Stimulated activated CD8-positive, alpha-beta memory T cell treated with anti-CD3 and anti-CD28 coated beads, Interleukin-12 subunit alpha, Interleukin-12 subunit beta, amount 100 ng/mL, for 24 hours (primary cell): ENCODE measurements around the gene IQUB.
"Not testable (repeated sequence)": the region's sequence is repeated elsewhere in the genome, so short reads cannot be mapped to it uniquely, and the experiment has no call there.

ENCODE experiments used
- DNase-seq: peaks from one replicate; pipeline ENCODE4 v3.0.0-alpha.2; 2020; ENCODE audit errors: extremely low read depth

Gene IQUB

DNA sequence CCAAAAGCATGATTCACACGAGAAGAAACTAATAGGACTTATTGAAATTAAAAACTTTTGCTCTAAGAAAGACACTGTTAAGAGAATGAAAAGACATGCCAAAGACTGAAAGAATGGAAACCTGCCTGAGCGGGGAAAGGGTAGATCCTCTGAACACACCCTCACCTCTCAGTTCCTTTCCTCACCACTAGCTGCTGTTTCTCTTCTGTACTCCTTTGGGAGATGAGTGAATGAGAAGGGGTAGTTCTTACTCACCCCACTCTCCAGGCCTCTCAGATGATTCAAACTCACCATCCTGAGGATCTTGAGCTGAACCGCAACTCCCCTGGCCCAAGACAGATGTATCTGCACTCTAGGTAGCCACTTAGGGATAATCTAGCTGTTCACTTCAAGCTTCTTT is 41.9 kb downstream of the IQUB start:
- no peak for DNase-seq

GRCh38 chr7:123485721-123486120 is 48.7 kb downstream of the IQUB start:
- DNase-seq: no peak

- DNase-seq: no peak
Observed at GRCh38 chr7:123485187-123485586, 49.2 kb downstream of the IQUB start.

DNA sequence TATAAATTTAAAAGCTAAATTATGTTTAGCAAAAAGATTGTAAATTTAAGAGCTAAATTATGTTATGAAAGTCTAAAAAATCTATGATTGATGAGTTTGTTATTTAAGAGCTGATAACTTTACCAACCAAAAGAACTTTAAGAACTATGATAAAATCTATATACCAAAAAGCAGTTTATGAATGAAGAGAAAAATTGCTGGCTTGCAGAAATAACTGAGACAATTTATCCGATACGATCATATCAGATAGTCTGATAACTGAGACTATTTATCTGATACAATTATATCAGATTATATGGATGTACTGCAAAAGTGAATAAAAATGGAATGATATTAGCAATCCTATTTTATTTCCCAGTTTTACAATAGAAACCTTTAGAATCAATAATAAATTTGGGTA is 50.2 kb downstream of the IQUB start:
- no peak for DNase-seq

- DNase-seq: no peak
Observed at GRCh38 chr7:123480107-123480506, 54.3 kb downstream of the IQUB start.

- DNase-seq: not testable (repeated sequence)
Observed at GRCh38 chr7:123478056-123478455, 56.3 kb downstream of the IQUB start.

DNA sequence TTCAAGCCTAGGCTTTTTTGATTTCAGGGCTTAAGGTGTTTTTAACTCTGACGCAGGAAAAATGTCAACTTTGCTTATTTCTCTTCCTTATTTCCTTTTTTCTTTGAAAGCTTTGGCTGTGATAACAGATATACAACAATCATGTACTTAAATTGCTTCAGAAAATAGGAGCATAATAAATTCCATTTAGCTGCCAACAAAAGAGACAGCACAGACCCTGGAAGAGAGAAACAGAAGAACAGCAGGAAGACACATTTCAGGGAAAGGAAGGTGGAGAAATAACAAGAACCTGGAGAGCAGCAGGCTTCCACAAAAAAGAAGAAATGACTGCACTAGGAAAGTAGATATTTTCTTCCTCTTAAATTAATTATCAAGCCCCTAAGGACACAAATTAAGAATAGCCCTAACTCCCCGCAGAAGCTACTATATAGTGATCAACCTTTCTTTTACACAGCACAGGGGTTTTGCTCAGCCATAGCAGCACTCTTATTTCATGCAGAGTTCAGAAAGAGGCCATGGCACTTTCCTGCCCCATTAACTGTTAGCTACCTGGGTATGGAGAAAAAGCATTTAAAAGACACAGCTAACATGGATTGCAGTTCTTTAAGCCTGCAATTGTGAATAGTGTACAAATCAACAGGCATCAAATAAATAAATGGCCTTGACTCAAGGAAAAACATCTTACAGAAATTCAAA is 61.5 kb downstream of the IQUB start:
- no peak for DNase-seq

DNA sequence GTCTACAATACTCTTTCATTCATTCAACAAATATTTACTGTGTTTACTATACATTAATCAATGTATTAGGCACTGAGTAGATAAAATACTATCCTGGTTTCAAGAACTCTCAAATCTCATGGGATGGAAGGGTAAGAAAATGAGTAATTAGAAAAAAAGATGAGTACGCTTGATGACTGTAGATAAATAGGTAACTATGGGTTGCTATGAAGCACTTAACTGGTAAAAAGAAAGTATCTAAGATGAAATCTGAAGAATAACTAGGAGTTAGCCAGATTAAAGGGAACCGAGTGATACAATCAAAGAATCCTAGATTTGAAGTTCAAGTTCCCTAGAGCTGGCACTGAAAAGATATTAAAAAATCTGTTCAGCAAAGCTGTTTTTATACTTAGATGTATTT is 62.1 kb downstream of the IQUB start:
- no peak for DNase-seq

DNA sequence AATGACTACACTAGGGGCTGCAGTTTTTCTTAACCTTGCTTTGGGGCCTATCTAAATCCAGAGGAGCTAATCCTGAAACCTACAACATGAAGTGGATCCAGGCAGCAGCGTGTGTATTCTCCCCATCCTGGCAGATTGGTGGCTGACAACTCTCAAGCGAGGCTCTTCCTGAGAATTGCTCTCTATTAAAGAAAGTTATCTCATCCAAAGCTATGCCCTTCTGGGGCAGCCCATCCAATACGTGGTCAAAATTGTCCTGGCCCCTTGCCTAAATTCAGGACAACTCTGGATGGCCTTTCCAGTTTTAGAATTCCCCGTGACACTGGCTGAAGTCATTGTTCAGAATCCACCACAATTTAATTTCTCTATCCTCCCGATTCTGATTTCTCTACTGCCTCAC is 66.1 kb downstream of the IQUB start:
- DNase-seq: no peak

- DNase-seq: no peak
Observed at GRCh38 chr7:123463890-123464289, 70.5 kb downstream of the IQUB start.

- DNase-seq: no peak
Observed at GRCh38 chr7:123460616-123461015, 73.8 kb downstream of the IQUB start.

- DNase-seq: no peak
Observed at GRCh38 chr7:123455965-123456470, 78.4 kb downstream of the IQUB start.

- no peak for DNase-seq
Observed at GRCh38 chr7:123440101-123440548, 94.3 kb downstream of the IQUB start.

- no peak for DNase-seq
Observed at GRCh38 chr7:123439191-123439590, 95.2 kb downstream of the IQUB start.

GRCh38 chr7:123437447-123437995 is 96.9 kb downstream of the IQUB start:
- no peak for DNase-seq

- DNase-seq: no peak
Observed at GRCh38 chr7:123435080-123435700, 99.2 kb downstream of the IQUB start.

DNA sequence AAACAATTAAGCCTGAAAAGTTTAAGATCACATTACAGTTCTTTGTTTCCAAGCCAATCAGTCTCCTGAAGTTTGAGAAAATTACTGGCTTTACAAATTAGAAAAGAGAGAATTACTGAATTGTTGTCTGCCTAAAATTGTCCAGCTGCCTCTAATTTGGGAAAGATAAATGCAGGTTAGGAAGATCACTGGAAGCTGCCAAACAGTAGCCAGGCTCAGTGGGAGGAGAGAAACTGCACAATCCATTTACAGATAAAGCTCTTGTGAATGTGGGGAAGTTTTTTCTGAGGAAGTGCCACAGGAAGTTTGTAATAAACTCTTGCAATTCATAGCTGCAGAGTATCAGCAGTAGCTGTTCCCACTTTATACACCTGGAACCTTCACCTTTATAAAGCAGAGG is 100.7 kb downstream of the IQUB start:
- no peak for DNase-seq

DNA sequence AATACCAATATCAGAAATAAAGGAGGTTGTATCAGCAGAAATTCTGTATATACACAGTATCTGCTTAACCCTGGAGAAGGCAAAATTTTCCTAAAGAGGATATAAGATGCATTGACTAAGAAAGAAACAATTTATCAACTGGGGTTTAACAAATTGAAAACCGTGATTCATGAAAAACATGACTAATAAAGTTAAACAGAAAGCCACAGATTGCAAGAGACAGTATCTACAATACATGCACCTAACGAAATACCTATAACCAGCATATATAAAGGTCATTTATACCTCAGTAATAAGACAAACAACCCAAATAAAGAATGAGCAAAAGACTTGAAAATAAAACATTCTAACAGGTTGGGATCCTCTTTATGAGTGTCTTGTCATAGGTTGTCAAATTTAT is 101.8 kb downstream of the IQUB start:
- DNase-seq: no peak

DNA sequence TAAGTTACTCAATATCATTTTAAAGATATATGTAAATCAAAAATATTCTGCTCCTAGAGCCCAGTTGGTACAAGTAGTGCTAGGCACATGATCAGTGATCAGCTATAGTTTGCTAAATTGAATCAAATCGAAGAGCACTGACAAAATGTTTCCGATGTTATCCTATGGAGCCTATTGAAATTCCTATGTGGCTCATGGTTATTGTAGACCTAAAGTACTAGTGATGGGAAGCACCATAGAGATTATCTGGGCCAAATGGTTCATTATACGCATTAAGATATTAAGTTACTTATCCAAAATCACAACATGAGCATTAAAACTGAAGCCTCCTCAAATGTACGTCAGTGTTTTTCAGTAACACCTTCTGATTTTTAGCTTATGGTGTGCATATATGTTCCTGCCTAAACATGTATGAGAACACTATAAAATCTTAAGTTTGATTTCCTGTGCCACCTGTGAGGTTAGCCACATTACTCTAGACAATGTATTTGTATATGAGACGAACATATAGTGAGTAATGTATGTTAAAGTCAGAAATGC is 103.2 kb downstream of the IQUB start:
- DNase-seq: no peak

GRCh38 chr7:123425246-123425645 is 109.1 kb downstream of the IQUB start:
- DNase-seq: no peak

DNA sequence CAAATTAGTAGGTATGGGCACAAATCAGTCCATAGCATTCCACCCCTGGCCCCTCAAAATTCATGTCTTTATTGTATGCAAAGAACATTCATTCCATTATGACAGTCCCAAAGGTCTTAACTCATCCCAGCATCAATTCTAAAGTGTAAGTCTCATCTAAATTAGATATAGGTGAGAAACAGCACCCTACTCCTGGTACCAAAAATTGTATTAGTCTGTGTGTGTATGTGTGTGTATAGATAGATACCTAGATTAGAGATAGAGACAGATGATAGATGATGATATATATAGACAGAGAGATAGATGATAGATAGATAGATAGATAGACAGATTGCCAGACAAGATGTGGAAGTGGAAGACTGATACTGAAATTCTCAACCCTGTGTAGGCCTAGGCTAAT is 109.9 kb downstream of the IQUB start:
- no peak for DNase-seq

DNA sequence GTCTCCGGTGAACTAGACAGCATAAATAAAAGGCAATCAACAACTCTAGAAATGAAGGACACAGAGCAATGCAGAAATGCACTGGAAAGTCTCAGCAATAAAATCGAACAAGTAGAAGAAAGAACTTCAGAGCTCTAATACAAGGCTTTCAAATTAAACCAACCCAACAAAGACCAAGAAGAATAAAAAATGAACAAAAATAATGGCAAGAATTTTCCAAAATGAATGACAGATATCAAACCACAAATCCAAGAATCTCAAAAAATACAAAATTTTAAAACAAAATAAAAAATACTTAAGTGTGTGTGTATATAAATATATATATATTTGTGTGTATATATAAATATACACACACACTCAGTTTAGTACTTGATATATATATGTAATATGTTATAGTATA is 110.8 kb downstream of the IQUB start:
- DNase-seq: no peak

- DNase-seq: no peak
Observed at GRCh38 chr7:123417580-123417979, 116.8 kb downstream of the IQUB start.
